NCI-H524 treated with DMSO at 0.1 percent for 48 hours (cell line): ENCODE results near the gene CCR6.
A peak's percentile ranks its signal among the peaks of the same experiment; 100 is the strongest.
"Not testable (repeated sequence)": the region's sequence is repeated elsewhere in the genome, so short reads cannot be mapped to it uniquely, and the experiment has no call there.

Source experiments
- DNase-seq: peaks from one replicate; lab custom pipeline; 2025; lab: John Stamatoyannopoulos, UW

The CCR6 gene

GRCh38 chr6:167141667-167142432, 19.0 kb downstream of the CCR6 start:
- DNase-seq: peak; percentile 34

GRCh38 chr6:167142433-167142761, 19.5 kb downstream of the CCR6 start:
- DNase-seq: no peak

- DNase-seq: no peak
Observed at GRCh38 chr6:167143041-167143440, 20.1 kb downstream of the CCR6 start.

- no peak for DNase-seq
Observed at GRCh38 chr6:167145461-167145860, 22.6 kb downstream of the CCR6 start.

GRCh38 chr6:167146135-167146534, 23.2 kb downstream of the CCR6 start:
- no peak for DNase-seq

GRCh38 chr6:167146977-167147376, 24.1 kb downstream of the CCR6 start:
- no peak for DNase-seq

- no peak for DNase-seq
Observed at GRCh38 chr6:167148021-167148420, 25.1 kb downstream of the CCR6 start.

GRCh38 chr6:167148997-167149396, 26.1 kb downstream of the CCR6 start:
- DNase-seq: no peak

GRCh38 chr6:167150941-167151549, 28.1 kb downstream of the CCR6 start:
- DNase-seq: no peak

GRCh38 chr6:167151648-167152047, 28.8 kb downstream of the CCR6 start:
- no peak for DNase-seq

- no peak for DNase-seq
Observed at GRCh38 chr6:167152862-167153261, 30.0 kb downstream of the CCR6 start.

GRCh38 chr6:167153521-167153959, 30.6 kb downstream of the CCR6 start:
- no peak for DNase-seq

- DNase-seq: no peak
Observed at GRCh38 chr6:167154291-167154690, 31.4 kb downstream of the CCR6 start.

- DNase-seq: no peak
Observed at GRCh38 chr6:167154895-167155294, 32.0 kb downstream of the CCR6 start.

GRCh38 chr6:167157414-167157813, 34.5 kb downstream of the CCR6 start:
- DNase-seq: no peak

- no peak for DNase-seq
Observed at GRCh38 chr6:167157863-167158262, 35.0 kb downstream of the CCR6 start, which contains the start of gene GPR31. Gene GPR31 (minus strand): TSS chr6:167157980. CDS start chr6:167157831, 149 bp downstream.

GRCh38 chr6:167161851-167162467, 39.1 kb downstream of the CCR6 start:
- DNase-seq: no peak

- no peak for DNase-seq
Observed at GRCh38 chr6:167162591-167162990, 39.7 kb downstream of the CCR6 start.

GRCh38 chr6:167163476-167164011, 40.6 kb downstream of the CCR6 start:
- no peak for DNase-seq

GRCh38 chr6:167164261-167164660, 41.4 kb downstream of the CCR6 start:
- no peak for DNase-seq

- DNase-seq: no peak
Observed at GRCh38 chr6:167165858-167166471, 43.1 kb downstream of the CCR6 start.

- not testable (repeated sequence) for DNase-seq
Observed at GRCh38 chr6:167167699-167168098, 44.8 kb downstream of the CCR6 start.
